ENCODE data around the gene PDPR. TPM values are rescaled to one million over a fixed set of nuclear protein-coding genes. Genes with fewer than 3 reads are reported as not detected.

Gene PDPR
- total RNA-seq, 1 donor from 2014 or later, result 15.4 TPM

Other genes with a start within 250 kb of the PDPR start
- gene CLEC18A, start 163.0 kb upstream of the PDPR start, total RNA-seq, result 0.13 and 0.53 TPM in 2 replicates
- gene CLEC18C, start 59.5 kb downstream of the PDPR start, total RNA-seq, result 0.04 TPM in 1 of 2 replicates, not detected in the other
- gene EXOSC6, start 137.6 kb downstream of the PDPR start, total RNA-seq, result 45.3 and 49.3 TPM in 2 replicates
- gene AARS1, start 175.2 kb downstream of the PDPR start, total RNA-seq, result 151 and 159 TPM in 2 replicates
- gene DDX19B, start 184.9 kb downstream of the PDPR start, total RNA-seq, result 25.8 and 37.1 TPM in 2 replicates
- gene DDX19A, start 232.6 kb downstream of the PDPR start, total RNA-seq, result 43.5 and 56.4 TPM in 2 replicates